ENCODE measurements around the gene PHACTR1. TPM values are rescaled to one million over a fixed set of nuclear protein-coding genes. Genes with fewer than 3 reads are reported as not detected.

PHACTR1 gene
- total RNA-seq, 1 donor from 2014 or later: 8.5 TPM

DNA sequence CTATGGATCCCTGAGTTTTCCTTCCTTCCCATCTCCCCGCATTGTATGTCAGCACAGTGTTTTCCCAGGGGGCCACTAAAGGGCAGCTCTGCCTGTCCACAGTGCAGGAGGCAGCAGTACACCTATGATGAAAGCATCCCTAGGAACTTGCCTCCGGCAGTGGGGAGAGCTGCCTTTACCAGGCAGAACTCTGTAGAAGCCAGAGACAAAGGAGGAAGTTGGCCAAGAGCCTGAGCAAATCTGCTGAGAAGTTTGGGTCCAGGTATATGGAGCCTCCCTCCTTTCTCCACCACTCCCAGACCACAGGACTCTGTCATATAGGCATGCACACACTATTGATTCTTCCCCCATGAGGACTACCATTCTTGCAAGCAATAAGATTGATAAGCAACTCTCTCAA, 329.1 kb downstream of the PHACTR1 start:
- no peak overlapping the region for H2AFZ ChIP-seq (ENCODE audit: low read depth, low read length)
- H3K4me1 Mint-ChIP-seq (ENCODE audit: low read depth, unreplicated experiment): peaks cover 3% of the 10 kb centered on the region
- FAIRE-seq (no peak), DNase-seq (ENCODE audit: low read depth) (no peak)
- H3K36me3 Mint-ChIP-seq (ENCODE audit: low read depth, unreplicated experiment): peaks cover 2% of the 10 kb centered on the region
- no peaks in the 10 kb centered on the region for H3K9me3 ChIP-seq (ENCODE audit: insufficient read depth, low read depth, low read length)
- no peak for TF ChIP-seq EZH2 (IDR thresholded peaks at IDR 0.05; ENCODE audit: insufficient read depth, low read length)
- TF ChIP-seq, protein P1, sequence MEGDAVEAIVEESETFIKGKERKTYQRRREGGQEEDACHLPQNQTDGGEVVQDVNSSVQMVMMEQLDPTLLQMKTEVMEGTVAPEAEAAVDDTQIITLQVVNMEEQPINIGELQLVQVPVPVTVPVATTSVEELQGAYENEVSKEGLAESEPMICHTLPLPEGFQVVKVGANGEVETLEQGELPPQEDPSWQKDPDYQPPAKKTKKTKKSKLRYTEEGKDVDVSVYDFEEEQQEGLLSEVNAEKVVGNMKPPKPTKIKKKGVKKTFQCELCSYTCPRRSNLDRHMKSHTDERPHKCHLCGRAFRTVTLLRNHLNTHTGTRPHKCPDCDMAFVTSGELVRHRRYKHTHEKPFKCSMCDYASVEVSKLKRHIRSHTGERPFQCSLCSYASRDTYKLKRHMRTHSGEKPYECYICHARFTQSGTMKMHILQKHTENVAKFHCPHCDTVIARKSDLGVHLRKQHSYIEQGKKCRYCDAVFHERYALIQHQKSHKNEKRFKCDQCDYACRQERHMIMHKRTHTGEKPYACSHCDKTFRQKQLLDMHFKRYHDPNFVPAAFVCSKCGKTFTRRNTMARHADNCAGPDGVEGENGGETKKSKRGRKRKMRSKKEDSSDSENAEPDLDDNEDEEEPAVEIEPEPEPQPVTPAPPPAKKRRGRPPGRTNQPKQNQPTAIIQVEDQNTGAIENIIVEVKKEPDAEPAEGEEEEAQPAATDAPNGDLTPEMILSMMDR (IDR thresholded peaks at IDR 0.05; ENCODE audit: insufficient read depth, low read depth, low read length): no peak
- H3K4me3 ChIP-seq (ENCODE audit: insufficient read depth, low read depth, low read length): no peak overlapping the region
- no peaks in the 10 kb centered on the region for H3K4me1 ChIP-seq (ENCODE audit: insufficient read depth, low read length)
- no peaks in the 10 kb centered on the region for H3K27me3 Mint-ChIP-seq (ENCODE audit: low read depth, unreplicated experiment)
- H3K9ac ChIP-seq (ENCODE audit: low read length): no peak overlapping the region
- no peak overlapping the region for H3K27ac ChIP-seq (ENCODE audit: low read depth, low read length)
- H3K4me2 ChIP-seq (ENCODE audit: low read length): no peak overlapping the region
- H3K27ac Mint-ChIP-seq (ENCODE audit: unreplicated experiment): no peak overlapping the region
- H3K79me2 ChIP-seq (ENCODE audit: insufficient read depth, low read length): no peaks in the 10 kb centered on the region
- H4K20me1 ChIP-seq (ENCODE audit: insufficient read depth, low read length): no peaks in the 10 kb centered on the region
- no peaks in the 10 kb centered on the region for H3K27me3 ChIP-seq (ENCODE audit: insufficient read depth, low read length)
- peaks cover 6% of the 10 kb centered on the region for H3K9me3 Mint-ChIP-seq (ENCODE audit: unreplicated experiment)
- H3K4me3 Mint-ChIP-seq (ENCODE audit: unreplicated experiment): no peak overlapping the region
- no peaks in the 10 kb centered on the region for H3K36me3 ChIP-seq (ENCODE audit: insufficient read depth, low read length)

DNA sequence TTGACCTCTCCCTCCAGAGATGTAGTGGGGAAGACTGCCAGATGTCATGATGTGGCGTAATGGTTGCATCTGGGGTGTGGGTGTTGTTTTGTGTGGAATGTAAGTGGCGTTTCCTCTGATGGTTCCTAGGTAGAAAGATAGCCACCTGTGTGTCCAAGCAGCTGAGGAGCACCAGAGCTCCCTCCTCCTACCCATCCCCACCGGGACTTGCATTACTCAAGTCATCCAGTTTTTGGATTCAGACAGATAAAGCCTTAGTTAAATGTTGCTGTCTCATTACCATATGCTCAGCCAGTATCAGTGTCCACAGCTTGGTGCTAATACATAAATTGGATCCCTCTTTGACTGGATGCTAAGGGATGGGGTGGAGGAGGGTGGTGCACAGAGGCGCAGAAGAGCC, 329.5 kb downstream of the PHACTR1 start:
- no peak for TF ChIP-seq EZH2 (IDR thresholded peaks at IDR 0.05; ENCODE audit: insufficient read depth, low read length)
- TF ChIP-seq, protein P1 (IDR thresholded peaks at IDR 0.05; ENCODE audit: insufficient read depth, low read depth, low read length): no peak
- Histone ChIP-seq H3K4me2 (ENCODE audit: low read length) (no peak overlapping the region), H3K9me3 (ENCODE audit: insufficient read depth, low read depth, low read length) (no peaks in the 10 kb centered on the region), H3K4me3 (ENCODE audit: insufficient read depth, low read depth, low read length) (no peak overlapping the region), H3K79me2 (ENCODE audit: insufficient read depth, low read length) (no peaks in the 10 kb centered on the region), H3K27ac (ENCODE audit: low read depth, low read length) (no peak overlapping the region), H3K9ac (ENCODE audit: low read length) (no peak overlapping the region), H3K27me3 (ENCODE audit: insufficient read depth, low read length) (no peaks in the 10 kb centered on the region), H3K4me1 (ENCODE audit: insufficient read depth, low read length) (no peaks in the 10 kb centered on the region), H4K20me1 (ENCODE audit: insufficient read depth, low read length) (no peaks in the 10 kb centered on the region), H3K36me3 (ENCODE audit: insufficient read depth, low read length) (no peaks in the 10 kb centered on the region), H2AFZ (ENCODE audit: low read depth, low read length) (no peak overlapping the region)
- Mint-ChIP-seq H3K4me1 (ENCODE audit: low read depth, unreplicated experiment) (peaks cover 3% of the 10 kb centered on the region), H3K27me3 (ENCODE audit: low read depth, unreplicated experiment) (no peaks in the 10 kb centered on the region), H3K27ac (ENCODE audit: unreplicated experiment) (no peak overlapping the region), H3K36me3 (ENCODE audit: low read depth, unreplicated experiment) (peaks cover 2% of the 10 kb centered on the region), H3K4me3 (ENCODE audit: unreplicated experiment) (no peak overlapping the region), H3K9me3 (ENCODE audit: unreplicated experiment) (peaks cover 6% of the 10 kb centered on the region)
- no peak for FAIRE-seq
- no peak for DNase-seq (ENCODE audit: low read depth)

- TF ChIP-seq, protein P1 (IDR thresholded peaks at IDR 0.05; ENCODE audit: insufficient read depth, low read depth, low read length): no peak
- no peak for TF ChIP-seq EZH2 (IDR thresholded peaks at IDR 0.05; ENCODE audit: insufficient read depth, low read length)
- no peaks in the 10 kb centered on the region for H3K27me3 ChIP-seq (ENCODE audit: insufficient read depth, low read length)
- peak overlapping the region; percentile 10 for H2AFZ ChIP-seq (ENCODE audit: low read depth, low read length)
- no peak overlapping the region for H3K4me3 Mint-ChIP-seq (ENCODE audit: unreplicated experiment)
- H3K4me3 ChIP-seq (ENCODE audit: insufficient read depth, low read depth, low read length): no peak overlapping the region
- H3K36me3 Mint-ChIP-seq (ENCODE audit: low read depth, unreplicated experiment): peaks cover 2% of the 10 kb centered on the region
- DNase-seq (ENCODE audit: low read depth) (peak; percentile 6), FAIRE-seq (no peak)
- H3K4me1 Mint-ChIP-seq (ENCODE audit: low read depth, unreplicated experiment): peaks cover 3% of the 10 kb centered on the region
- H3K4me1 ChIP-seq (ENCODE audit: insufficient read depth, low read length): no peaks in the 10 kb centered on the region
- H3K36me3 ChIP-seq (ENCODE audit: insufficient read depth, low read length): no peaks in the 10 kb centered on the region
- H3K27ac ChIP-seq (ENCODE audit: low read depth, low read length): no peak overlapping the region
- H3K9ac ChIP-seq (ENCODE audit: low read length): no peak overlapping the region
- no peak overlapping the region for H3K4me2 ChIP-seq (ENCODE audit: low read length)
- no peaks in the 10 kb centered on the region for H3K79me2 ChIP-seq (ENCODE audit: insufficient read depth, low read length)
- H3K27me3 Mint-ChIP-seq (ENCODE audit: low read depth, unreplicated experiment): no peaks in the 10 kb centered on the region
- no peaks in the 10 kb centered on the region for H4K20me1 ChIP-seq (ENCODE audit: insufficient read depth, low read length)
- peaks cover 6% of the 10 kb centered on the region for H3K9me3 Mint-ChIP-seq (ENCODE audit: unreplicated experiment)
- H3K27ac Mint-ChIP-seq (ENCODE audit: unreplicated experiment): no peak overlapping the region
- no peaks in the 10 kb centered on the region for H3K9me3 ChIP-seq (ENCODE audit: insufficient read depth, low read depth, low read length)
Observed at GRCh38 chr6:13048113-13048512, 331.5 kb downstream of the PHACTR1 start.

All from astrocyte (in vitro differentiated cells and primary cell).